Liver (tissue), 3 donors: Measurements from ENCODE around the gene MBNL2.

Experiments used
- EGR1 ChIP-seq, 2 donors: IDR thresholded peaks; 2 replicates each; pipeline ENCODE4 v1.6.1; 2016 to 2018; ENCODE audit warnings: antibody characterized with exemption in 2 of 2, low read depth in 2 of 2
- GABPA ChIP-seq, 2 donors: IDR thresholded peaks in 1 of 2; conservative IDR thresholded peaks in 1 of 2; 2 replicates each; pipeline ENCODE4 v1.6.1; 2016; ENCODE audit warnings: antibody characterized with exemption in 2 of 2, mild to moderate bottlenecking in 1 of 2, moderate library complexity in 1 of 2
- HNF4A ChIP-seq, 2 donors: conservative IDR thresholded peaks; 2 replicates each; pipeline ENCODE4 v1.6.1; 2016; ENCODE audit warnings: antibody characterized with exemption in 2 of 2, mild to moderate bottlenecking in 2 of 2
- RAD21 ChIP-seq, 2 donors: IDR thresholded peaks; 2 replicates each; pipeline ENCODE4 v1.6.1; 2016; ENCODE audit warnings: antibody characterized with exemption in 2 of 2, mild to moderate bottlenecking in 2 of 2
- RXRA ChIP-seq, 2 donors: IDR thresholded peaks; 2 replicates each; pipeline ENCODE4 v1.6.1; 2017 to 2018; ENCODE audit warnings: antibody characterized with exemption in 2 of 2, mild to moderate bottlenecking in 1 of 2
- SP1 ChIP-seq: IDR thresholded peaks from 2 replicates; pipeline ENCODE4 v1.6.1; 2018; ENCODE audit warnings: antibody characterized with exemption, mild to moderate bottlenecking
- TAF1 ChIP-seq: conservative IDR thresholded peaks from 2 replicates; pipeline ENCODE4 v1.6.1; 2016; ENCODE audit warnings: antibody characterized with exemption, mild to moderate bottlenecking
- YY1 ChIP-seq: IDR thresholded peaks from 2 replicates; pipeline ENCODE4 v1.6.1; 2016; ENCODE audit warnings: antibody characterized with exemption, mild to moderate bottlenecking
- TF ChIP-seq, protein P1 (sequence below): fragments of 150-350 bp; IDR thresholded peaks from 2 replicates; pipeline ENCODE4 v1.5.1; 2017; ENCODE audit warnings: improper control_type of control experiment, low read depth, low read length; ENCODE audit not compliant: missing input control
- TF ChIP-seq, protein P2 (sequence below): IDR thresholded peaks from 2 replicates; pipeline ENCODE4 v1.6.1; 2016; ENCODE audit warnings: antibody characterized with exemption
- TF ChIP-seq, protein P3 (sequence below): IDR thresholded peaks from 2 replicates; pipeline ENCODE4 v1.6.1; 2016; ENCODE audit warnings: antibody characterized with exemption
- TF ChIP-seq, protein P4 (sequence below): IDR thresholded peaks from 2 replicates; pipeline ENCODE4 v1.6.1; 2016; ENCODE audit warnings: antibody characterized with exemption, mild to moderate bottlenecking
- donor health status: healthy.
- donor health status: healthy.

DNA sequence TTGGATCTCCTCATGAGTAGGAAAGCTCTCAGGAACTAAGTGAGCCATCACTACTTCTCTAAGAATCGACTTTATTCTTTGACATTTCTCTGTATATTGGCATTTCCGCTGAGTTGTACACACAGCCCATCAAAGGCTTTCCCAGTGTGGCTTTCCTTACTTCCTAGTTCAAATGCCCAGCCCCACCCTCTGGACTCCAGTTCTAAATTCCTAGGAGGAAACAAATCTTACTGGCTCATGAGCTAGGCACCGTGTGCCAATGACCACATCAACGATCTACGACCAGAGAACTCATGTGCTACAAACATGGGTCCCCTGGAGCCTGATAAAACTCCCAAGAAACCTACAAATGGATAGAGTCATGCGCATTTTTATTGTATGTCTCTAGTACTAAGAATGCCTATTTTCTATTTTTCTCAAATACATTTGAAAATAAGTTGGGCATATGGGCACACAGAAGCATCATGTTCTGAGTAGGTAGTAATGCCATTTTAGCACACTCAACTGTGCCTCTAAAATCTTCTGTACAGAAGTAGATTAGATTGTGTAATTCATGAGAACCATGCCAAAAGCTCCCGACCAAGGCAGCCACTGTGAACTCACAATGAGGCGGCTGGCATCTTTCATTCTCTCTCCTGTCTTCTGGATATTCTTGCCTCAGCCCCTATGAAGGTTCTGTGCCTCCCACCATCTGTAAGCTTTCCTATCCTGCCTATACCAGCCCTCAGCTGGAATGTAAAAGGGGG is 201.3 kb downstream of the MBNL2 start:
- TF ChIP-seq, protein P1, sequence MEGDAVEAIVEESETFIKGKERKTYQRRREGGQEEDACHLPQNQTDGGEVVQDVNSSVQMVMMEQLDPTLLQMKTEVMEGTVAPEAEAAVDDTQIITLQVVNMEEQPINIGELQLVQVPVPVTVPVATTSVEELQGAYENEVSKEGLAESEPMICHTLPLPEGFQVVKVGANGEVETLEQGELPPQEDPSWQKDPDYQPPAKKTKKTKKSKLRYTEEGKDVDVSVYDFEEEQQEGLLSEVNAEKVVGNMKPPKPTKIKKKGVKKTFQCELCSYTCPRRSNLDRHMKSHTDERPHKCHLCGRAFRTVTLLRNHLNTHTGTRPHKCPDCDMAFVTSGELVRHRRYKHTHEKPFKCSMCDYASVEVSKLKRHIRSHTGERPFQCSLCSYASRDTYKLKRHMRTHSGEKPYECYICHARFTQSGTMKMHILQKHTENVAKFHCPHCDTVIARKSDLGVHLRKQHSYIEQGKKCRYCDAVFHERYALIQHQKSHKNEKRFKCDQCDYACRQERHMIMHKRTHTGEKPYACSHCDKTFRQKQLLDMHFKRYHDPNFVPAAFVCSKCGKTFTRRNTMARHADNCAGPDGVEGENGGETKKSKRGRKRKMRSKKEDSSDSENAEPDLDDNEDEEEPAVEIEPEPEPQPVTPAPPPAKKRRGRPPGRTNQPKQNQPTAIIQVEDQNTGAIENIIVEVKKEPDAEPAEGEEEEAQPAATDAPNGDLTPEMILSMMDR = no peak
- TF ChIP-seq TAF1 (no peak), GABPA (IDR thresholded peaks at IDR 0.05 in 1 of 2, conservative IDR thresholded peaks at IDR 0.05 in 1 of 2) (no peak), RXRA (IDR thresholded peaks at IDR 0.05) (no peak), EGR1 (IDR thresholded peaks at IDR 0.05; ENCODE audit: low read depth in 2 of 2) (no peak), RAD21 (IDR thresholded peaks at IDR 0.05) (no peak), YY1 (no peak), HNF4A (conservative IDR thresholded peaks at IDR 0.05) (no peak), SP1 (no peak)
- TF ChIP-seq, protein P2, sequence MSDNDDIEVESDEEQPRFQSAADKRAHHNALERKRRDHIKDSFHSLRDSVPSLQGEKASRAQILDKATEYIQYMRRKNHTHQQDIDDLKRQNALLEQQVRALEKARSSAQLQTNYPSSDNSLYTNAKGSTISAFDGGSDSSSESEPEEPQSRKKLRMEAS = no peak
- TF ChIP-seq, protein P3, sequence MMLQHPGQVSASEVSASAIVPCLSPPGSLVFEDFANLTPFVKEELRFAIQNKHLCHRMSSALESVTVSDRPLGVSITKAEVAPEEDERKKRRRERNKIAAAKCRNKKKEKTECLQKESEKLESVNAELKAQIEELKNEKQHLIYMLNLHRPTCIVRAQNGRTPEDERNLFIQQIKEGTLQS = no peak
- TF ChIP-seq, protein P4, sequence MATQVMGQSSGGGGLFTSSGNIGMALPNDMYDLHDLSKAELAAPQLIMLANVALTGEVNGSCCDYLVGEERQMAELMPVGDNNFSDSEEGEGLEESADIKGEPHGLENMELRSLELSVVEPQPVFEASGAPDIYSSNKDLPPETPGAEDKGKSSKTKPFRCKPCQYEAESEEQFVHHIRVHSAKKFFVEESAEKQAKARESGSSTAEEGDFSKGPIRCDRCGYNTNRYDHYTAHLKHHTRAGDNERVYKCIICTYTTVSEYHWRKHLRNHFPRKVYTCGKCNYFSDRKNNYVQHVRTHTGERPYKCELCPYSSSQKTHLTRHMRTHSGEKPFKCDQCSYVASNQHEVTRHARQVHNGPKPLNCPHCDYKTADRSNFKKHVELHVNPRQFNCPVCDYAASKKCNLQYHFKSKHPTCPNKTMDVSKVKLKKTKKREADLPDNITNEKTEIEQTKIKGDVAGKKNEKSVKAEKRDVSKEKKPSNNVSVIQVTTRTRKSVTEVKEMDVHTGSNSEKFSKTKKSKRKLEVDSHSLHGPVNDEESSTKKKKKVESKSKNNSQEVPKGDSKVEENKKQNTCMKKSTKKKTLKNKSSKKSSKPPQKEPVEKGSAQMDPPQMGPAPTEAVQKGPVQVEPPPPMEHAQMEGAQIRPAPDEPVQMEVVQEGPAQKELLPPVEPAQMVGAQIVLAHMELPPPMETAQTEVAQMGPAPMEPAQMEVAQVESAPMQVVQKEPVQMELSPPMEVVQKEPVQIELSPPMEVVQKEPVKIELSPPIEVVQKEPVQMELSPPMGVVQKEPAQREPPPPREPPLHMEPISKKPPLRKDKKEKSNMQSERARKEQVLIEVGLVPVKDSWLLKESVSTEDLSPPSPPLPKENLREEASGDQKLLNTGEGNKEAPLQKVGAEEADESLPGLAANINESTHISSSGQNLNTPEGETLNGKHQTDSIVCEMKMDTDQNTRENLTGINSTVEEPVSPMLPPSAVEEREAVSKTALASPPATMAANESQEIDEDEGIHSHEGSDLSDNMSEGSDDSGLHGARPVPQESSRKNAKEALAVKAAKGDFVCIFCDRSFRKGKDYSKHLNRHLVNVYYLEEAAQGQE = no peak
